Thyroid gland (tissue), 4 donors: ENCODE results near the gene NPDC1. TPM values are rescaled to one million over a fixed set of nuclear protein-coding genes. Genes with fewer than 3 reads are reported as not detected.

Source experiments
- DNase-seq, 2 donors: peaks; one replicate each; pipeline ENCODE4 v3.0.0-alpha.2; 2019
- H3K27ac ChIP-seq, 3 donors: fragments of 200-600 bp; sonication (generic); 1 replicate in 2 of 3; 2 replicates in 1 of 3; pipeline ENCODE4 v1.5.1; 2016 to 2019; ENCODE audit warnings: mild to moderate bottlenecking in 1 of 3, moderate library complexity in 1 of 3
- H3K27me3 ChIP-seq: fragments of 200-600 bp; sonication (generic); one replicate; pipeline ENCODE4 v1.5.1; 2019
- H3K36me3 ChIP-seq, 2 donors: fragments of 200-600 bp; sonication (generic); one replicate each; pipeline ENCODE4 v1.5.1; 2016 to 2019
- H3K4me1 ChIP-seq, 2 donors: fragments of 200-600 bp; sonication (generic); one replicate each; pipeline ENCODE4 v1.5.1; 2017 to 2019
- H3K4me3 ChIP-seq, 3 donors: fragments of 200-600 bp; sonication (generic); replicated peaks in 1 of 3; 1 replicate in 2 of 3; 2 replicates in 1 of 3; pipeline ENCODE4 v1.5.1; 2016; ENCODE audit warnings: mild to moderate bottlenecking in 1 of 3
- H3K9me3 ChIP-seq: fragments of 200-600 bp; sonication (generic); one replicate; pipeline ENCODE4 v1.5.1; 2017
- POLR2A ChIP-seq, 2 donors: fragments of 450-650 bp; IDR thresholded peaks; one replicate each; pipeline ENCODE4 v1.6.1; 2017; ENCODE audit warnings: antibody characterized with exemption in 2 of 2, mild to moderate bottlenecking in 2 of 2, moderate library complexity in 1 of 2
- WGBS, 2 donors: methylation state at CpG; one replicate each; pipeline ENCODE4 v1.1.5; 2017; 5-methylcytosine and 5-hydroxymethylcytosine counted together
- intact Hi-C: fragments of 100-400 bp; cut with DNase I; formaldehyde crosslinking; loops from one replicate; pipeline ENCODE4 v1.15.1; 2023
- total RNA-seq, 4 donors: library from RNA; depleted of rRNA; stranded (reverse); fragments of >200 nt; gene quantifications; one replicate each; pipeline ENCODE4 v1.2.3, GENCODE V29; 2016
- TF ChIP-seq, protein P1 (sequence below), 6 experiments: fragments of 200-600 bp in 3 of 6; fragments of 450-650 bp in 3 of 6; sonication (generic) in 3 of 6; IDR thresholded peaks; one replicate each; pipeline ENCODE4 v1.5.1; 2016 to 2019; ENCODE audit warnings: antibody characterized with exemption in 6 of 6, mild to moderate bottlenecking in 2 of 6, inconsistent platforms in 1 of 6, moderate library complexity in 1 of 6

The NPDC1 gene
- total RNA-seq, 4 donors from 2014 or later, result 23.3 to 65.9 (median 35.4) TPM

DNA sequence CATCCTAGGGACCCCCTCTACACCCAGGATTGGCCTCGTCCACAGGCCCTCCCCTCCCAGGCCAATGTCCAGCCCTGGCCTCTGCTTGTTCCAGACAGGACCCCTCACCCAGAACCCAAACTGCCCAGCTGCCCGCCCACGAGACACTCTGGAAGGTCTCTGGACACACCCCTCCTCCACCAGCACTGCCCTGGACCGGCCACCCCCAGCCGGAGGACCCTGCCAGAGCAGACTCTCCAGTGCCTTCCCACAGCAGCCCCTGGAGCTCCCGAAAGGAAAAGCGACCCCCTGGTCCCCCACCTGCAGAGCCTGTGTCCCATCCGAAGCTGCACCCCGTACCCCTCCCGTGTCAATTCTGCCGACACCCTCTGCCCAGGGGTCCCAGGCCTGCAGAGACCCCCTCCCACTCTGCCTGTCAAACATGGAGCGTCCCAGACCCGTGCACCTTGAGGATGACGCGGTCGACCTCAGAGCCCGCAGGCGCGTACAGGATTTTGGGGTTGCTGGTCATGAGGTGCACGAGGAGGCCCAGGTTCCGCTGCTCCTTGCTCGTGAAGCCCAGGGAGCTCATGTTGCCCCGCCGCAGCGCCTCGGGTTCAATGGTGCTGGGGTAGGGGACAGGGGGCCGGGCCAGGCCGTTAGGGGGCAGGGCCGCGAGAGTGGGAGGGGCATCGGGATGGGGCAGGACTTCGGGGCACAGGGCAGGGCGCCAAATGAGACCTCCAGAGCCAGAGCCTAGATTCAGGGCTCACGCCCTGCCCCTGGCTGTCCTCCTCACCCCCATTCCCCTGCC, 25.9 kb downstream of the NPDC1 start:
- Histone ChIP-seq H3K4me1 (no peaks in the 10 kb centered on the region), H3K27ac (no peak overlapping the region), H3K9me3 (no peaks in the 10 kb centered on the region), H3K4me3 (no peak overlapping the region), H3K36me3 (peaks cover 26% of the 10 kb centered on the region in 2 donors), H3K27me3 (no peaks in the 10 kb centered on the region)
- DNase-seq, result no peak
- TF ChIP-seq, protein P1, sequence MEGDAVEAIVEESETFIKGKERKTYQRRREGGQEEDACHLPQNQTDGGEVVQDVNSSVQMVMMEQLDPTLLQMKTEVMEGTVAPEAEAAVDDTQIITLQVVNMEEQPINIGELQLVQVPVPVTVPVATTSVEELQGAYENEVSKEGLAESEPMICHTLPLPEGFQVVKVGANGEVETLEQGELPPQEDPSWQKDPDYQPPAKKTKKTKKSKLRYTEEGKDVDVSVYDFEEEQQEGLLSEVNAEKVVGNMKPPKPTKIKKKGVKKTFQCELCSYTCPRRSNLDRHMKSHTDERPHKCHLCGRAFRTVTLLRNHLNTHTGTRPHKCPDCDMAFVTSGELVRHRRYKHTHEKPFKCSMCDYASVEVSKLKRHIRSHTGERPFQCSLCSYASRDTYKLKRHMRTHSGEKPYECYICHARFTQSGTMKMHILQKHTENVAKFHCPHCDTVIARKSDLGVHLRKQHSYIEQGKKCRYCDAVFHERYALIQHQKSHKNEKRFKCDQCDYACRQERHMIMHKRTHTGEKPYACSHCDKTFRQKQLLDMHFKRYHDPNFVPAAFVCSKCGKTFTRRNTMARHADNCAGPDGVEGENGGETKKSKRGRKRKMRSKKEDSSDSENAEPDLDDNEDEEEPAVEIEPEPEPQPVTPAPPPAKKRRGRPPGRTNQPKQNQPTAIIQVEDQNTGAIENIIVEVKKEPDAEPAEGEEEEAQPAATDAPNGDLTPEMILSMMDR (IDR thresholded peaks at IDR 0.05), result no peak
- TF ChIP-seq POLR2A (IDR thresholded peaks at IDR 0.05), result no peak
- 94 to 95% methylated on average over 9 to 17 of the region's 34 CpGs for WGBS, 2 donors
- intact Hi-C loops, result no loop called here

DNA sequence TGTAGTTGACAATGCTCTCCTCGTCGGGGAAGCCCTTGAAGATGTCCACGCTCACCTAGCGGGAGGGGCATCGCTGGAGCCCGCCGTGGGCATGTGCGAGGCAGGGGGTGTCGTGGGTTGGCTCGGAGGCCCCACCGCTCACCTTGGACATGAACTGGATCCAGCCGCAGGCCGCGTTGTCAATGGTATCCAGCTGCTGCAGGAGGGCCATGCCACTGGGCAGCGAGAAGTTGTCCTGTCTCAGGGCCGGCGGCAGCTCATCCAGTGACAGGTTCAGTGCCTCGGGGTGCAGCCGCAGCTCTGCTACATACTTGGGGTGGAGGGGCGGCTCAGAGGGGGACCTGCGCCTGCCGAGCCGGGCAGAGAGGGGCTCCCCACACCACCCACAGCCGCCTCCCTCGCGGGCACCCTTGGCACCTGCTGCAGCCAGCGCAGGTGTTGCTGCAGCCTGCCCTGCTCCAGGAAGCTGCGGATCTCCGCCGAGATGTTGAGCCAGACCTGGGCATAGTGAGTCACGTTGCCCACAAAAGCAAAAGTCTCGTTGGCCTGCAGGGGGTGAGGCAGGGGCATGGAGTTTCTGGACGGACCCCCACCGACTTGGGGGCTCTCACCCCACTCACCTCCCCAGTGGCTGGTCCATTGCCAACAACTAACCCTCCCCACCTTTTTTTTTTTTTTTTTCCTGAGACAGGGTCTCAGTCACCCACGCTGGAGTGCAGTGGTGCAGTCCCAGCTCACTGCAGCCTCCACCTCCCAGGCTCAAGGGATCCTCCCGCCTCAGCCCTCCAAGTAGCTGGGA, 27.0 kb downstream of the NPDC1 start:
- no peak overlapping the region for H3K4me3 ChIP-seq
- no peaks in the 10 kb centered on the region for H3K4me1 ChIP-seq
- WGBS, 2 donors, result 93 to 94% methylated on average over 11 to 23 of the region's 36 CpGs
- TF ChIP-seq POLR2A (IDR thresholded peaks at IDR 0.05), result no peak
- TF ChIP-seq, protein P1 (IDR thresholded peaks at IDR 0.05), result no peak
- H3K9me3 ChIP-seq, result no peaks in the 10 kb centered on the region
- DNase-seq, result no peak
- no peaks in the 10 kb centered on the region for H3K27me3 ChIP-seq
- intact Hi-C loops, result no loop called here
- H3K27ac ChIP-seq, result no peak overlapping the region
- peaks cover 34 to 35% of the 10 kb centered on the region in 2 donors for H3K36me3 ChIP-seq

DNA sequence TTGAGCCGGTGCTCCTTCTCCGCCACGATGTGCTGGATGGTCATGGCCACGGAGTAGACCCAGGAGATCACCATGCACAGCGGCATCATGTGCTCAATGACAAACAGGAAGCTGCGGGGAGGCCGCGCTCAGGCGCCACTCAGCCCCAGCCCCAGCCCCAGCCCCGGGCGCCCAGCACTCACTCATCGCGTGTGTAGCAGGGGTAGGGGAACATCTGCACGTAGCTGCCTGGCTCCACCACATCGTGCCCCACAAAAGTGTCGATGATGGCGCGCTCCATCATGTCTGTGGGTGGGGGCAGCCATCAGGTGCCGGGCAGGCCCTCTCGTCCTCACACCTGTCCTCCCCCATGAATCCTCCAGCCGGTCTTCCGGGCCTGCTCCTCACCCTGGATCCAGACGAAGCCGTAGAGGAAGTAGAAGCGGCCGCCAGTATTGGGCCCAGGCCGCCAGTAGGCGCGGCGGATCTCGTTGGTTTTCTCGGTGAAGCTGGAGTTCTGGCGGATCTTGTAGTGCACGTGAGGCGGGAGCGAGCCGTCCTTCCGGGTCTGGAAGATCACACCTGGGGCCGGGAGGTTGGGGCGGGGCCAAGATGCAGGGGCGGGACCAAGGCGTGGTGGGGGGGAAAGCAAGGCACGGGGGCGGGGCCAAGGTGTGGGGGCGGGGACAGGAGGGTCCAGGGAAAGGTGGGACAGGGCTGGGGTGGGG, 28.0 kb downstream of the NPDC1 start:
- H3K27ac ChIP-seq, result no peak overlapping the region
- no peak for DNase-seq
- no peak overlapping the region for H3K4me3 ChIP-seq
- no peaks in the 10 kb centered on the region for H3K27me3 ChIP-seq
- H3K9me3 ChIP-seq, result no peaks in the 10 kb centered on the region
- H3K36me3 ChIP-seq, result peaks cover 34 to 35% of the 10 kb centered on the region in 2 donors
- H3K4me1 ChIP-seq, result no peaks in the 10 kb centered on the region
- TF ChIP-seq POLR2A (IDR thresholded peaks at IDR 0.05), result no peak
- TF ChIP-seq, protein P1 (IDR thresholded peaks at IDR 0.05), result no peak
- 94% methylated on average over 12 to 26 of the region's 45 CpGs for WGBS, 2 donors
- intact Hi-C loops, result no loop called here

DNA sequence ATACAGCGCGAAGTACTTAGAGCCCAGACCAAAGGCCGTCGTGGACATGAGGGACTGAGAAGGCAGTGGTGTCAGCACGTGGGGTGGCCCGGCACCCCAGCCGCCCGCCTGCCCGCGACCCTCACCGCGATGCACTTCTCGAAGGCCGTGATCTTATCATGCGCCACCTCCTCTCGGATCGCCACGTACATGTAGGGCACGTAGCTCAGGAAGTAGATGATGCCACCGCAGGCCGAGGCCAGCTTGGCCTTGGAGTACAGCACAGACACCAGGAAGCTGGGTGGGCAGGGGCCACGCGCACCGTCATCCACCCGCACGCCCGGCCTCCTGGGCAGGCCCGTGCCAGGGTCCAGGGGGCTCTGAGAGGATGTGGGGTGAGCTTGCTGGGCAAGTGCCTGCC, 28.9 kb downstream of the NPDC1 start:
- 96 to 100% methylated on average over 4 to 13 of the region's 28 CpGs for WGBS, 2 donors
- Histone ChIP-seq H3K4me1 (no peaks in the 10 kb centered on the region), H3K9me3 (no peaks in the 10 kb centered on the region), H3K4me3 (no peak overlapping the region), H3K27me3 (no peaks in the 10 kb centered on the region), H3K36me3 (peaks cover 35% of the 10 kb centered on the region in 2 donors), H3K27ac (no peak overlapping the region)
- intact Hi-C loops, result no loop called here
- TF ChIP-seq, protein P1 (IDR thresholded peaks at IDR 0.05), result no peak
- no peak for TF ChIP-seq POLR2A (IDR thresholded peaks at IDR 0.05)
- DNase-seq, result no peak
